Natural killer cell (primary cell): ENCODE measurements around the gene TTC27. TPM values are rescaled to one million over a fixed set of nuclear protein-coding genes. Genes with fewer than 3 reads are reported as not detected.

Source experiments
- ATAC-seq, 3 donors: fragments of 150-1000 bp in 2 of 3; fragments of 200-7000 bp in 1 of 3; cut with Tn5 transposase; 1 replicate in 1 of 3; 2 replicates in 2 of 3; pipeline ENCODE4 v1.10.0; 2021; ENCODE audit warnings: mild to moderate bottlenecking in 2 of 3, moderate library complexity in 2 of 3
- DNase-seq, 2 donors: peaks; one replicate each; pipeline versions ENCODE4 v3.0.0 to v3.0.0-alpha.2; 2013 to 2021; ENCODE audit warnings: mixed read lengths in 1 of 2
- H3K27ac ChIP-seq: one replicate; pipeline ENCODE4 v1.5.1; 2013; ENCODE audit warnings: mild to moderate bottlenecking, low read length
- H3K27me3 ChIP-seq: one replicate; pipeline ENCODE4 v1.6.1; 2013; ENCODE audit warnings: low read length; ENCODE audit not compliant: control insufficient read depth, insufficient read depth
- H3K36me3 ChIP-seq: one replicate; pipeline ENCODE4 v1.6.1; 2013; ENCODE audit warnings: low read length; ENCODE audit not compliant: control insufficient read depth, insufficient read depth
- H3K4me1 ChIP-seq: one replicate; pipeline ENCODE4 v1.6.1; 2013; ENCODE audit warnings: low read length; ENCODE audit not compliant: control insufficient read depth, insufficient read depth
- H3K4me3 ChIP-seq: one replicate; pipeline ENCODE4 v1.5.1; 2013; ENCODE audit warnings: low read length
- H3K9me3 ChIP-seq: one replicate; pipeline ENCODE4 v1.6.1; 2013; ENCODE audit warnings: low read length; ENCODE audit not compliant: control insufficient read depth, insufficient read depth
- H3K27ac Mint-ChIP-seq, 2 donors: one replicate each; pipeline ENCODE4 v1.8.0; 2022; ENCODE audit warnings: mild to moderate bottlenecking in 2 of 2, mixed read lengths in 2 of 2, moderate library complexity in 1 of 2
- H3K27me3 Mint-ChIP-seq, 2 donors: one replicate each; pipeline ENCODE4 v1.8.0; 2022; ENCODE audit warnings: low read depth in 2 of 2, mixed read lengths in 2 of 2
- H3K36me3 Mint-ChIP-seq: one replicate; pipeline ENCODE4 v1.8.0; 2022; ENCODE audit warnings: mixed read lengths
- H3K4me1 Mint-ChIP-seq, 2 donors: one replicate each; pipeline ENCODE4 v1.8.0; 2022; ENCODE audit warnings: mixed read lengths in 2 of 2
- H3K4me3 Mint-ChIP-seq: one replicate; pipeline ENCODE4 v1.8.0; 2022; ENCODE audit warnings: mild to moderate bottlenecking, moderate library complexity, mixed read lengths
- H3K9me3 Mint-ChIP-seq, 2 donors: one replicate each; pipeline ENCODE4 v1.8.0; 2022; ENCODE audit warnings: mixed read lengths in 2 of 2
- WGBS: methylation state at CpG from one replicate; pipeline ENCODE4 v1.1.7; 2013; ENCODE audit warnings: missing lambda C conversion rate; ENCODE audit not compliant: insufficient coverage; 5-methylcytosine and 5-hydroxymethylcytosine counted together
- intact Hi-C: fragments of 100-400 bp; cut with micrococcal nuclease; formaldehyde crosslinking; loops from one replicate; pipeline ENCODE4 v1.14.2; 2022
- total RNA-seq, 4 donors: library from RNA; stranded (reverse); fragments of 120-200 nt in 1 of 4; gene quantifications; one replicate each; pipeline versions ENCODE4 v1.2.3 to v1.2.4, GENCODE V29; 2013 to 2022
- TF ChIP-seq, protein P1 (sequence below): fragments of 200-600 bp; IDR thresholded peaks from one replicate; pipeline ENCODE4 v1.8.0; 2022; ENCODE audit warnings: antibody characterized with exemption

TTC27 gene
- total RNA-seq, 3 donors from 2014 or later (not counting 1 experiment from before 2014, with no cell fraction given) = 13.7 to 14.6 (median 14.1) TPM

DNA sequence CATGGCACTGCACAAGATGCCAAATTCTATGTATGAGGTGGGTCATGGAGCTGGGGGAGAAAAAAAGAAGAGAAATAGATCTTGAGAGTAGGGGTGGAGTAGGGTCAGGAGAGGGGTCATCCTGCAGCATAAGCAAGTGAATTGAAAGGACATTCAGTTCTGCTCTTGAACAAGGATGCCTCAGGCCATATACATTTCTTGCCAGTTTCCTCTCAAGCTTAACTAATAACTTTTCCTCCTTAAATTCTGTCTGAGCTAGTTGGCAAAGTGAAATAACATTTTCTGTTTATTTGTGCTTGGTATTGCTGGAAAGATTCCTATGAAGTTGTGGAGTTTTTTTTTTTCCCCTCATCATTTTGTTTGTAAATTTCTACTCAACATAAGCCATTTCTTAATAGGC lies 219.9 kb downstream of the TTC27 start:
- Mint-ChIP-seq H3K4me3 (no peak overlapping the region), H3K27ac (no peak overlapping the region), H3K4me1 (no peaks in the 10 kb centered on the region), H3K36me3 (no peaks in the 10 kb centered on the region), H3K27me3 (peaks cover 13% of the 10 kb centered on the region in 2 donors), H3K9me3 (no peaks in the 10 kb centered on the region)
- H3K4me3 ChIP-seq = no peak overlapping the region
- H3K27me3 ChIP-seq = no peaks in the 10 kb centered on the region
- no peaks in the 10 kb centered on the region for H3K36me3 ChIP-seq
- no peaks in the 10 kb centered on the region for H3K9me3 ChIP-seq
- intact Hi-C loops = no loop called here
- no peak for DNase-seq
- no peaks in the 10 kb centered on the region for H3K4me1 ChIP-seq
- TF ChIP-seq, protein P1, sequence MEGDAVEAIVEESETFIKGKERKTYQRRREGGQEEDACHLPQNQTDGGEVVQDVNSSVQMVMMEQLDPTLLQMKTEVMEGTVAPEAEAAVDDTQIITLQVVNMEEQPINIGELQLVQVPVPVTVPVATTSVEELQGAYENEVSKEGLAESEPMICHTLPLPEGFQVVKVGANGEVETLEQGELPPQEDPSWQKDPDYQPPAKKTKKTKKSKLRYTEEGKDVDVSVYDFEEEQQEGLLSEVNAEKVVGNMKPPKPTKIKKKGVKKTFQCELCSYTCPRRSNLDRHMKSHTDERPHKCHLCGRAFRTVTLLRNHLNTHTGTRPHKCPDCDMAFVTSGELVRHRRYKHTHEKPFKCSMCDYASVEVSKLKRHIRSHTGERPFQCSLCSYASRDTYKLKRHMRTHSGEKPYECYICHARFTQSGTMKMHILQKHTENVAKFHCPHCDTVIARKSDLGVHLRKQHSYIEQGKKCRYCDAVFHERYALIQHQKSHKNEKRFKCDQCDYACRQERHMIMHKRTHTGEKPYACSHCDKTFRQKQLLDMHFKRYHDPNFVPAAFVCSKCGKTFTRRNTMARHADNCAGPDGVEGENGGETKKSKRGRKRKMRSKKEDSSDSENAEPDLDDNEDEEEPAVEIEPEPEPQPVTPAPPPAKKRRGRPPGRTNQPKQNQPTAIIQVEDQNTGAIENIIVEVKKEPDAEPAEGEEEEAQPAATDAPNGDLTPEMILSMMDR = no peak
- ATAC-seq = no peak
- no peak overlapping the region for H3K27ac ChIP-seq

DNA sequence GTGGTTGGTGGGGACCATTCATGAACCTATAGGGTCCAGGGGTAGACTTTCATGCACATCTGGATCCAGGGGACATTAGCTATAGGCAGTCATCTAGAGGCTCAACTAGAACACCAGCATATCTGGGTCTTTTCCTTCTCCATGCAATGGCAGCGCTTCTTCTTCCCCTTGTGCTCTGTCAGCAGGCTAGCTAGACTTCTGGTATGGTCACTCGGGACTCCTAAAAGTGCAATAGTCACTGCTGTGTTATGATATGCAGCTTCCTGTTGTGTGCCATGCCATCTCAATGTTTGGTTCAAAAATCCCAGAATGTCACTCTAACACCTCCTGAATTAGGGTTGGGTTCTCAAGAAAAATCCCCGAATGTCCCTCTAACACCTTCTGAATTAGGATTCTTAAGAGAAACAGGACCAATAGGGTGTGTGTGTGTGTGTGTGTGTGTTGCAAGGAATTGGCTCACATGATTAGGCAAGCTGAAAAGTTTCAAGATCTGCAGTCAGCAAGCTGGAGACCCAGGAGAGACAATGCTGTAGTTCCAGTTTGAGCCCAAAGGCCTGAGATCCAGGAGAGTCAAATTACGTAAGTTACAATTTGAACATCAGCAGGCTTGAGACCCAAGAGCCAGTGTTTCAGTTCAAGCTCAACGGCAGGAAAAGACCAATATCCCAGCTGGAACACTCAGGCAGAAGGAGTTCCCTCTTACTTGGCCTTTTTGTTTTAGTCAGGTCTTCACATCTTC lies 221.8 kb downstream of the TTC27 start:
- Histone ChIP-seq H3K27ac (no peak overlapping the region), H3K27me3 (no peaks in the 10 kb centered on the region), H3K36me3 (no peaks in the 10 kb centered on the region), H3K9me3 (no peaks in the 10 kb centered on the region), H3K4me1 (no peaks in the 10 kb centered on the region), H3K4me3 (no peak overlapping the region)
- Mint-ChIP-seq H3K36me3 (no peaks in the 10 kb centered on the region), H3K4me1 (no peaks in the 10 kb centered on the region), H3K9me3 (no peaks in the 10 kb centered on the region), H3K4me3 (no peak overlapping the region), H3K27me3 (peaks cover 8 to 10% of the 10 kb centered on the region in 2 donors), H3K27ac (no peak overlapping the region)
- TF ChIP-seq, protein P1 = no peak
- DNase-seq (no peak), ATAC-seq (no peak)
- intact Hi-C loops = no loop called here
- WGBS = 88% methylated on average over 5 of the region's 5 CpGs

- Mint-ChIP-seq H3K9me3 (no peaks in the 10 kb centered on the region), H3K27me3 (peaks cover under 1 to 5% of the 10 kb centered on the region in 2 donors), H3K27ac (no peak overlapping the region), H3K36me3 (no peaks in the 10 kb centered on the region), H3K4me3 (no peak overlapping the region), H3K4me1 (no peaks in the 10 kb centered on the region)
- 81% methylated on average over 4 of the region's 4 CpGs for WGBS
- ATAC-seq (no peak), DNase-seq (no peak)
- Histone ChIP-seq H3K27me3 (no peaks in the 10 kb centered on the region), H3K9me3 (no peaks in the 10 kb centered on the region), H3K36me3 (no peaks in the 10 kb centered on the region), H3K27ac (no peak overlapping the region), H3K4me3 (no peak overlapping the region), H3K4me1 (no peaks in the 10 kb centered on the region)
- TF ChIP-seq, protein P1 = no peak
- intact Hi-C loops = no loop called here
Measured at GRCh38 chr2:32851777-32852439, 224.1 kb downstream of the TTC27 start.
